ENCODE data around the gene IL23R. TPM values are rescaled to one million over a fixed set of nuclear protein-coding genes. Genes with fewer than 3 reads are reported as not detected.

IL23R gene
- total RNA-seq, 1 experiment from 2014 or later: not detected

- no peak for TF ChIP-seq FOSL1 (IDR thresholded peaks at IDR 0.05; ENCODE audit: low read depth)
Measured at GRCh38 chr1:67126974-67127373, 39.3 kb upstream of the IL23R start (continued).

- ChIA-PET POLR2A (no interaction called here), CTCF (no interaction called here), RAD21 (ENCODE audit: low non-redundant PET in 1 of 2, low total read pairs in 2 of 2, uncharacterized antibody in 2 of 2, unreplicated experiment in 2 of 2) (no interaction called here)
- Histone ChIP-seq H3K36me3 (ENCODE audit: control insufficient read depth in 1 of 2, insufficient read depth in 2 of 2, low read length in 2 of 2) (no peaks in the 10 kb centered on the region), H3K9me2 (ENCODE audit: insufficient read depth) (no peaks in the 10 kb centered on the region), H3K27ac (ENCODE audit: low read depth, low read length) (no peak overlapping the region), H3K9me3 (ENCODE audit: control insufficient read depth in 1 of 2, insufficient read depth in 1 of 2, low read depth in 1 of 2, low read length in 2 of 2) (no peaks in the 10 kb centered on the region), H3K4me1 (ENCODE audit: control insufficient read depth in 1 of 2, insufficient read depth in 2 of 2, low read length in 2 of 2) (no peaks in the 10 kb centered on the region), H3K4me3 (replicated peaks in 1 of 2; ENCODE audit: low read depth in 1 of 2, low read length in 2 of 2) (no peak overlapping the region), H3K4me2 (ENCODE audit: low read length) (no peak overlapping the region), H2AFZ (ENCODE audit: low read depth, low read length, poor library complexity, severe bottlenecking) (no peak overlapping the region), H3K9ac (ENCODE audit: low read length) (no peak overlapping the region), H3K27me3 (ENCODE audit: insufficient read depth, low read length) (no peaks in the 10 kb centered on the region), H3K79me2 (ENCODE audit: insufficient read depth, low read length) (no peaks in the 10 kb centered on the region), H4K20me1 (ENCODE audit: insufficient read depth) (no peaks in the 10 kb centered on the region)
- TF ChIP-seq EZH2phosphoT487 (IDR thresholded peaks at IDR 0.05; ENCODE audit: borderline replicate concordance) (no peak), POLR2A (IDR thresholded peaks at IDR 0.05; ENCODE audit: borderline replicate concordance, extremely low read depth, insufficient read depth, insufficient read length) (no peak), EZH2 (IDR thresholded peaks at IDR 0.05) (no peak), YY1 (IDR thresholded peaks at IDR 0.05; ENCODE audit: extremely low read depth, insufficient replicate concordance, low read depth, low read length) (no peak), ATF3 (IDR thresholded peaks at IDR 0.05) (no peak), ELF1 (IDR thresholded peaks at IDR 0.05; ENCODE audit: borderline replicate concordance, low read depth) (no peak), CTCF (IDR thresholded peaks at IDR 0.05 in 2 of 3, conservative IDR thresholded peaks at IDR 0.05 in 1 of 3; ENCODE audit: borderline replicate concordance in 1 of 3, insufficient read depth in 1 of 3, low read depth in 2 of 3, low read length in 2 of 3) (no peak), JUND (IDR thresholded peaks at IDR 0.05) (no peak), POLR2AphosphoS5 (IDR thresholded peaks at IDR 0.05; ENCODE audit: low read depth, low read length) (no peak), SRF (IDR thresholded peaks at IDR 0.05; ENCODE audit: low read depth) (no peak), EGR1 (IDR thresholded peaks at IDR 0.05; ENCODE audit: low read depth) (no peak), SIN3A (IDR thresholded peaks at IDR 0.05; ENCODE audit: low read depth) (no peak), ZNF274 (IDR thresholded peaks at IDR 0.05; ENCODE audit: low read depth, low read length) (no peak)
- TF ChIP-seq, protein P1, sequence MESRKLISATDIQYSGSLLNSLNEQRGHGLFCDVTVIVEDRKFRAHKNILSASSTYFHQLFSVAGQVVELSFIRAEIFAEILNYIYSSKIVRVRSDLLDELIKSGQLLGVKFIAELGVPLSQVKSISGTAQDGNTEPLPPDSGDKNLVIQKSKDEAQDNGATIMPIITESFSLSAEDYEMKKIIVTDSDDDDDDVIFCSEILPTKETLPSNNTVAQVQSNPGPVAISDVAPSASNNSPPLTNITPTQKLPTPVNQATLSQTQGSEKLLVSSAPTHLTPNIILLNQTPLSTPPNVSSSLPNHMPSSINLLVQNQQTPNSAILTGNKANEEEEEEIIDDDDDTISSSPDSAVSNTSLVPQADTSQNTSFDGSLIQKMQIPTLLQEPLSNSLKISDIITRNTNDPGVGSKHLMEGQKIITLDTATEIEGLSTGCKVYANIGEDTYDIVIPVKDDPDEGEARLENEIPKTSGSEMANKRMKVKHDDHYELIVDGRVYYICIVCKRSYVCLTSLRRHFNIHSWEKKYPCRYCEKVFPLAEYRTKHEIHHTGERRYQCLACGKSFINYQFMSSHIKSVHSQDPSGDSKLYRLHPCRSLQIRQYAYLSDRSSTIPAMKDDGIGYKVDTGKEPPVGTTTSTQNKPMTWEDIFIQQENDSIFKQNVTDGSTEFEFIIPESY (IDR thresholded peaks at IDR 0.05; ENCODE audit: extremely low read depth, insufficient replicate concordance, low read length): no peak
- no peak for ATAC-seq
- intact Hi-C loops (cut with micrococcal nuclease): no loop called here
- no TSS peak for BruUV-seq (replicated peaks)
- no peak for DNase-seq (ENCODE audit: low read depth, low spot score)
Measured at GRCh38 chr1:67130673-67131072, 35.6 kb upstream of the IL23R start.

Measured in HCT116 (cell line).